ENCODE data around the gene TERB1.

GRCh38 chr16:66832190-66832589 lies 30.8 kb upstream of the TERB1 start:
- TF ChIP-seq CTCF (IDR thresholded peaks at IDR 0.05; ENCODE audit: low read depth, low read length) (no peak), POLR2A (IDR thresholded peaks at IDR 0.05; ENCODE audit: extremely low read depth, insufficient read length) (no peak), MAX (IDR thresholded peaks at IDR 0.05; ENCODE audit: low read depth, low read length) (no peak)
